A549 (cell line): ENCODE results near the gene ARHGAP19. TPM values are rescaled to one million over a fixed set of nuclear protein-coding genes. Genes with fewer than 3 reads are reported as not detected.

Source experiments
- ATAC-seq, 2 experiments: fragments of 200-7000 bp in 1 of 2; fragments of >200 bp in 1 of 2; cut with Nextera tagmentation in 1 of 2; cut with Tn5 transposase in 1 of 2; 3 replicates each; pipeline versions ENCODE4 v1.8.0 to v1.9.1; 2018 to 2020; ENCODE audit warnings: mild to moderate bottlenecking in 1 of 2, moderate library complexity in 1 of 2
- CTCF ChIA-PET: fragments of 300-600 bp; sonication (Branson Sonifier 250); formaldehyde crosslinking; extraction: SDS; loops from one replicate; lab custom pipeline; 2021; ENCODE audit warnings: antibody characterized with exemption, inconsistent platforms; lab: Yijun Ruan, JAX
- POLR2A ChIA-PET: fragments of 350-600 bp; formaldehyde crosslinking; extraction: SDS; loops from one replicate; lab custom pipeline; 2021; ENCODE audit warnings: antibody characterized with exemption, inconsistent platforms; lab: Yijun Ruan, JAX
- DNase-seq, 2 experiments: peaks; one replicate each; pipeline versions ENCODE4 v3.0.0 to v3.0.0-alpha.2; 2011 to 2016; ENCODE audit warnings: low read depth in 1 of 2, low spot score in 1 of 2
- FAIRE-seq: peaks from 2 replicates; lab custom pipeline; 2011; peaks lifted over from hg19 to GRCh38; lab: Jason Lieb, UNC
- H3K27ac ChIP-seq, 2 experiments: fragments of >200 bp; sonication (Bioruptor Twin); formaldehyde crosslinking; 3 replicates each; pipeline ENCODE4 v1.5.1; 2016 to 2017
- H3K4me1 ChIP-seq: fragments of >200 bp; sonication (Bioruptor Twin); formaldehyde crosslinking; 3 replicates; pipeline ENCODE4 v1.6.1; 2016
- H3K4me2 ChIP-seq: fragments of >200 bp; sonication (Bioruptor Twin); formaldehyde crosslinking; 3 replicates; pipeline ENCODE4 v1.6.1; 2016
- H3K4me3 ChIP-seq: fragments of >200 bp; sonication (Bioruptor Twin); formaldehyde crosslinking; 3 replicates; pipeline ENCODE4 v1.5.1; 2016
- H3K9me3 ChIP-seq: fragments of >200 bp; sonication (Bioruptor Twin); formaldehyde crosslinking; 3 replicates; pipeline ENCODE4 v1.6.1; 2016
- CBX8 ChIP-seq: fragments of 200-600 bp; sonication (generic); IDR thresholded peaks from 2 replicates; pipeline ENCODE4 v1.6.1; 2016
- CHD2 ChIP-seq: fragments of 150-350 bp; IDR thresholded peaks from 2 replicates; pipeline ENCODE4 v1.6.1; 2014; ENCODE audit warnings: low read length; ENCODE audit not compliant: partially characterized antibody
- CHD4 ChIP-seq: fragments of 200-600 bp; sonication (generic); IDR thresholded peaks from 2 replicates; pipeline ENCODE4 v1.6.1; 2016; ENCODE audit warnings: antibody characterized with exemption, mild to moderate bottlenecking, borderline replicate concordance
- ELK1 ChIP-seq: fragments of 150-350 bp; IDR thresholded peaks from 2 replicates; pipeline ENCODE4 v1.6.1; 2014; ENCODE audit warnings: low read depth, mild to moderate bottlenecking, low read length
- ESRRA ChIP-seq: fragments of 150-350 bp; IDR thresholded peaks from 2 replicates; pipeline ENCODE4 v1.6.1; 2014; ENCODE audit warnings: mild to moderate bottlenecking, low read length, borderline replicate concordance
- FOSB ChIP-seq: fragments of 250-450 bp; sonication (Bioruptor Pico); IDR thresholded peaks from 2 replicates; pipeline ENCODE4 v1.5.0; 2020; ENCODE audit warnings: mild to moderate bottlenecking, moderate library complexity
- FOXS1 ChIP-seq: fragments of 250-450 bp; sonication (Bioruptor Pico); IDR thresholded peaks from 2 replicates; pipeline ENCODE4 v1.5.0; 2020; ENCODE audit warnings: mild to moderate bottlenecking, moderate library complexity
- GATA3 ChIP-seq: IDR thresholded peaks from 2 replicates; pipeline ENCODE4 v1.6.1; 2012; ENCODE audit warnings: borderline replicate concordance
- HDAC2 ChIP-seq: fragments of 200-600 bp; sonication (generic); IDR thresholded peaks from 2 replicates; pipeline ENCODE4 v1.6.1; 2016
- HOXA7 ChIP-seq: fragments of 250-450 bp; sonication (Bioruptor Pico); IDR thresholded peaks from 2 replicates; pipeline ENCODE4 v1.5.0; 2020; ENCODE audit warnings: mild to moderate bottlenecking, moderate library complexity
- HOXB13 ChIP-seq: fragments of 250-450 bp; sonication (Bioruptor Pico); IDR thresholded peaks from 2 replicates; pipeline ENCODE4 v1.5.0; 2020; ENCODE audit warnings: low read depth, mild to moderate bottlenecking, moderate library complexity
- KDM1A ChIP-seq: fragments of 200-600 bp; sonication (generic); IDR thresholded peaks from 2 replicates; pipeline ENCODE4 v1.6.1; 2016; ENCODE audit warnings: low read depth, mild to moderate bottlenecking
- MAFK ChIP-seq: fragments of 450-650 bp; IDR thresholded peaks from 2 replicates; pipeline ENCODE4 v1.6.1; 2014; ENCODE audit not compliant: partially characterized antibody
- PHF8 ChIP-seq: fragments of 200-600 bp; sonication (generic); IDR thresholded peaks from 2 replicates; pipeline ENCODE4 v1.6.1; 2016; ENCODE audit warnings: low read depth, mild to moderate bottlenecking, antibody characterized with exemption, moderate library complexity, borderline replicate concordance
- POLR2A ChIP-seq: IDR thresholded peaks from 2 replicates; pipeline ENCODE4 v1.6.1; 2012; ENCODE audit warnings: mild to moderate bottlenecking, low read length
- POLR2AphosphoS2 ChIP-seq: conservative IDR thresholded peaks from 2 replicates; pipeline ENCODE4 v1.6.1; 2012; ENCODE audit warnings: low read length, improper control_type of control experiment, inconsistent platforms
- RARB ChIP-seq: fragments of 250-450 bp; sonication (Bioruptor Pico); IDR thresholded peaks from 2 replicates; pipeline ENCODE4 v1.8.0; 2021; ENCODE audit warnings: mild to moderate bottlenecking, moderate library complexity
- RCOR1 ChIP-seq: fragments of 150-350 bp; IDR thresholded peaks from 2 replicates; pipeline ENCODE4 v1.6.1; 2014; ENCODE audit warnings: antibody characterized with exemption, low read length, low read depth
- REST ChIP-seq: fragments of 200-600 bp; sonication (generic); IDR thresholded peaks from 2 replicates; pipeline ENCODE4 v1.6.1; 2016; ENCODE audit warnings: antibody characterized with exemption, mild to moderate bottlenecking, moderate library complexity
- RNF2 ChIP-seq: fragments of 200-600 bp; sonication (generic); IDR thresholded peaks from 2 replicates; pipeline ENCODE4 v1.6.1; 2016; ENCODE audit warnings: low read depth, mild to moderate bottlenecking, antibody characterized with exemption, moderate library complexity, borderline replicate concordance
- SMC3 ChIP-seq: fragments of >200 bp; sonication (Bioruptor Twin); formaldehyde crosslinking; IDR thresholded peaks from 3 replicates; pipeline ENCODE4 v1.6.1; 2018; ENCODE audit warnings: inconsistent platforms
- TFCP2L1 ChIP-seq: fragments of 250-450 bp; sonication (Bioruptor Pico); IDR thresholded peaks from 2 replicates; pipeline ENCODE4 v1.5.0; 2021; ENCODE audit warnings: mild to moderate bottlenecking
- ZC3H11A ChIP-seq: fragments of 450-650 bp; IDR thresholded peaks from 2 replicates; pipeline ENCODE4 v1.6.1; 2014; ENCODE audit warnings: antibody characterized with exemption, mild to moderate bottlenecking
- ZNF302 ChIP-seq: fragments of 250-450 bp; sonication (Bioruptor Pico); IDR thresholded peaks from 2 replicates; pipeline ENCODE4 v1.9.0; 2021; ENCODE audit warnings: inconsistent platforms, mild to moderate bottlenecking, moderate library complexity
- WGBS: methylation state at CpG from one replicate; pipeline ENCODE4 v1.1.6; 2017; ENCODE audit errors: missing lambda C conversion rate; 5-methylcytosine and 5-hydroxymethylcytosine counted together
- polyA plus RNA-seq, 4 experiments: library from polyadenylated mRNA; depleted of rRNA in 3 of 4; stranded (reverse); fragments of >200 nt; fragmentation: RNase III in 1 of 4; extraction: RNeasy Plus Mini Kit Qiagen cat#74134 plus additional on column Dnase treatment in 1 of 4; gene quantifications; 2 replicates in 3 of 4; 3 replicates in 1 of 4; pipeline ENCODE4 v1.2.3, GENCODE V29; 2011 to 2017
- TF ChIP-seq, protein P1 (sequence below): fragments of >200 bp; sonication (Bioruptor Twin); formaldehyde crosslinking; IDR thresholded peaks from 3 replicates; pipeline ENCODE4 v1.6.1; 2016

ARHGAP19 gene
- polyA plus RNA-seq, 2 of the 4 experiments (the other 2 are of a cell fraction) = 6.0 to 11.9 TPM

- TF ChIP-seq GATA3 (peak; percentile 90), ZNF302 (CRISPR knock-in tag) (no peak), RNF2 (no peak), SMC3 (no peak), RCOR1 (no peak), FOXS1 (CRISPR knock-in tag) (peak; percentile 85), HOXA7 (CRISPR knock-in tag) (0 out of 2 replicates have a peak, but pooled peaks have one; percentile 11), HOXB13 (CRISPR knock-in tag) (no peak), TFCP2L1 (CRISPR knock-in tag) (no peak), RARB (CRISPR knock-in tag) (no peak), HDAC2 (no peak), ELK1 (no peak), POLR2A (peak; percentile 36), ESRRA (no peak), FOSB (no peak), POLR2AphosphoS2 (no peak)
- TF ChIP-seq, all 56 proteins: peak for 11
Observed at GRCh38 chr10:97318772-97319651, 26.6 kb upstream of the ARHGAP19 start, which contains the start of gene FRAT1 (continued).

GRCh38 chr10:97314671-97315070 is 22.2 kb upstream of the ARHGAP19 start:
- TF ChIP-seq PHF8 (no peak), MAFK (peak; percentile 46)
- no peak for FAIRE-seq
- no peak overlapping the region for H3K27ac ChIP-seq
- no peak for ATAC-seq
- POLR2A ChIA-PET = no interaction called here
- H3K4me2 ChIP-seq = no peak overlapping the region
- DNase-seq = no peak
- H3K9me3 ChIP-seq = no peaks in the 10 kb centered on the region
- 41% methylated on average over 4 of the region's 4 CpGs for WGBS
- no peaks in the 10 kb centered on the region for H3K4me1 ChIP-seq
- CTCF ChIA-PET = interaction anchor here (1.0 to 3.0 kb wide), 3 partner anchors 10 to 92 kb away, joined by 3 to 18 read pairs (median 4); no protein-coding TSS in a partner anchor
- no peak overlapping the region for H3K4me3 ChIP-seq

DNA sequence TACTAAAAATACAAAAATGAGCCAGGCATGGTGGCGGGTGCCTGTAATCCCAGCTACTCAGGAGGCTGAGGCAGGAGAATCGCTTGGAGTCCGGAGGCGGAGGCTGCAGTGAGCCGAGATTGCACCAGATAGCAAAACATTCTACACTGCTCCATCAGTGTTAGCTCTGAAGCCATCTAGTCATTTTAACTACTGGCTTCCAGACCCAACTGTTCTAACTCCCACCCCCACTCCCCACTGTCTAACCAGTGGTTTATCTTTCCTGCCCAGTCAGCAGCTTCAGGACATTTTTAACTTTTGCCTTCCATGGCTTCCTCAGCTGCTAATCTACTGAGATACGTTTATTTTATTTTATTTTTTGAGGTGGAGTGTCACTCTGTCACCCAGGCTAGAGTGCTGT is 20.5 kb upstream of the ARHGAP19 start:
- no peaks in the 10 kb centered on the region for H3K4me1 ChIP-seq
- DNase-seq (no peak), FAIRE-seq (no peak), ATAC-seq (no peak)
- no peaks in the 10 kb centered on the region for H3K9me3 ChIP-seq
- H3K4me2 ChIP-seq = no peak overlapping the region
- no peak overlapping the region for H3K27ac ChIP-seq
- no peak overlapping the region for H3K4me3 ChIP-seq
- TF ChIP-seq CHD4 (no peak), MAFK (peak; percentile 47)
- POLR2A ChIA-PET = no interaction called here
- 82% methylated on average over 6 of the region's 6 CpGs for whole genome bisulfite sequencing
- CTCF ChIA-PET = interaction anchor here (0.8 to 1.2 kb wide), 2 partner anchors 9 to 34 kb away, joined by 3 to 10 read pairs; no protein-coding TSS in a partner anchor

DNA sequence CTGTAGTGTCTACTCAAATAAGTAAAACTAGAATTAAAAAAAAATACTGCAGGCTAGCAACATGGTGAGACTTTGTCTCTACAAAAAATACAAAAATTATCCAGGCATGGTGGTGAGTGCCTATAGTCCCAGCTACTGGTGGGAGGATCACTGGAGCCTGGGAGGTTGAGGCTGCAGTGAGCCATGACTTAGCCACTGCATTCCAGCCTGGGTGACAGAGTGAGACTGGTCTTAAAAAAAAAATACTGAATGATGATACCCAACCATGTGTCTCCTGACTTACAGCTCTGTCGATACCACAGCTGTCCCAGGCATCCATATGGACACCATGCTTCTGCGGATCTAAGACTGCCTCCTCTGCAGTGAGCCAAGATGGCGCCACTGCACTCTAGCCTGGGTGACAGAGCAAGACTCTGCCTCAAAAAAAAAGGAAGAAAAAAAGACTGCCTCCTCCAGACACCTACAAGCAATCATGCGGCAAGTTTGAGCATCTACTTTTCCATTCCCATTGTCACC is 18.7 kb upstream of the ARHGAP19 start:
- ChIA-PET POLR2A (no interaction called here), CTCF (interaction anchor here (0.6 to 1.1 kb wide), 3 partner anchors 32 to 499 kb away, joined by 3 to 5 read pairs (median 5); no protein-coding TSS in a partner anchor)
- H3K4me1 ChIP-seq = no peaks in the 10 kb centered on the region
- ATAC-seq (no peak), FAIRE-seq (no peak), DNase-seq (no peak)
- no peak overlapping the region for H3K27ac ChIP-seq
- H3K4me3 ChIP-seq = no peak overlapping the region
- H3K9me3 ChIP-seq = no peaks in the 10 kb centered on the region
- 86% methylated on average over 4 of the region's 4 CpGs for WGBS
- no peak overlapping the region for H3K4me2 ChIP-seq
- TF ChIP-seq CHD2 (no peak), ZC3H11A (no peak), CHD4 (no peak), REST (no peak), CBX8 (no peak), KDM1A (no peak)
- TF ChIP-seq, protein P1, sequence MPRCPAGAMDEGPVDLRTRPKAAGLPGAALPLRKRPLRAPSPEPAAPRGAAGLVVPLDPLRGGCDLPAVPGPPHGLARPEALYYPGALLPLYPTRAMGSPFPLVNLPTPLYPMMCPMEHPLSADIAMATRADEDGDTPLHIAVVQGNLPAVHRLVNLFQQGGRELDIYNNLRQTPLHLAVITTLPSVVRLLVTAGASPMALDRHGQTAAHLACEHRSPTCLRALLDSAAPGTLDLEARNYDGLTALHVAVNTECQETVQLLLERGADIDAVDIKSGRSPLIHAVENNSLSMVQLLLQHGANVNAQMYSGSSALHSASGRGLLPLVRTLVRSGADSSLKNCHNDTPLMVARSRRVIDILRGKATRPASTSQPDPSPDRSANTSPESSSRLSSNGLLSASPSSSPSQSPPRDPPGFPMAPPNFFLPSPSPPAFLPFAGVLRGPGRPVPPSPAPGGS = no peak
